Hematopoietic multipotent progenitor cell treated with erythropoietin and hydrocortisone succinate and interleukin-3 and kit ligand, for 15 days (in vitro differentiated cells): ENCODE measurements around the gene PPP1R12C.

Experiments used
- DNase-seq: peaks from one replicate; pipeline ENCODE4 v3.0.0-alpha.2; 2015; ENCODE audit warnings: low spot score

Gene PPP1R12C

GRCh38 chr19:55044286-55044685, 73.2 kb downstream of the PPP1R12C start:
- DNase-seq: no peak

DNA sequence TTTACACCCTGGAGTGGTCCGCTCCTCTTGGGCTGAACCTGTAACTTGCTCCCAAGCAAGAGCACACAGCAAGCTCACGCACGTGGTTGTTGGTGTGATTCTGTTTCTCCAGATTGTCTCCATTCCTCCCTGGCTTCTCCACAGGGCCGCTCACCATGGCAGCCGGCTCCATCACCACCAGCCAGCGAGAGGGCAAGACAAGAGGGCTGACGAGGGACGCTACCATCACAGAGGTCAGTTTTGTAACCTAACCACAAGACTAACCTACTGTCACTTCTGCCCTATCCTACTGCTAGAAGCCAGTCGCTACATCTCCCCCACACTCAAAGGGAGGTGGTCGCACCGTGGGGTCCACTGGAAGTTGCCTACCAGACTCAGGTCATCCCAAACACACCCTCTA, 74.7 kb downstream of the PPP1R12C start:
- no peak for DNase-seq

GRCh38 chr19:55042344-55042678, 75.1 kb downstream of the PPP1R12C start:
- no peak for DNase-seq

DNA sequence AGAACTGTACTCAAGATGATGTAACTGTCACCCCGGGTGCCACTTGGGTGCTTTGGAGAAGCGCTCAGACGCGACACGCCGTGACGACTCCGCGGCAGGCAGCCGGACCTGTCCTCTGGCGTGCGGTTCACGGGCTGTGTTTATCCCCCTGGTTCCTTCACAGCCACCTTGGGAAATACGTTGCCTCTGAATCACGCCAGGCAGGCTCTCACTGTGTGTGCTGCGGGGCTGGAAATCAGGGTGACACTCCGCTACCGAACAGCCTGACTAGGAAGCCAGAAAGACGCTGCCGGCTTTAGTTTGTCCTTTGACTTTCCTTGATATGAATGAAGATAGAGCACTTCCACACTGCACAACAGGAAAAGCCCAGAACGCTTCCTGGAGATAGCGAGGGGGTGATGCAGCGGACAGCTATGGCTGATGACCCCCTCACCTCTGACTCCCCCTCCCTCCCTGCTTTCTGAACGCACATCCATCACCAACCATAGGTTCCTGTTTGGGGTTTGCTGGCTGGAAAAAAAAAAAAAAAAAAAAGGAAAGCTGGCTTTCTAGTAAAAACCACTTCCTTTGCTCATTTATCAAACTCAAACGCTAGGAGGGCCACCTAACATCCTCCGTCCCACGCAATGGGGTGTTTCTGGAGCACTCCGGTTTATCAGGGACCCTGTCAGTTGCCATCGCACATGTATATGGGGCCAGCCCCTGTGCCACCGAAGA, 75.7 kb downstream of the PPP1R12C start:
- DNase-seq: no peak

DNA sequence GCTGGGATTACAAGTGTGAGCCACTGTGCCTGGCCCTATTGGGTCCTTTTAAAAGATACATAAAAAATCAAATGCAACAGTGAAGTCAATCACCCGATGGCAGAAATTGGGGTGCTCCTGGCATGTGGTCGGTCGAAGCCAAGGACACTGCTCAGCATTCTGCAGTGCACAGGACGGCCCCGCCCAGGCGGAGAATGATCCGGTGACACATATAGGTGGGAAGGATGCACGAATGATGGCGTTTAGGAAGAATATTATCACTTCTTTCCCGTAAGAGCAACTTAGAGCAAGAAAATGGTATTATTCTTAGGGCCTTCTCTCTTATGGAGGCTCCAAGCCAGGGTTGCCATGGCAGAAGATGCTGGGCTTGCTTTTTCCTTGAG, 76.2 kb downstream of the PPP1R12C start:
- no peak for DNase-seq
